Progenitor cell of endocrine pancreas (in vitro differentiated cells): ENCODE data around the gene ANKS1B. TPM values are rescaled to one million over a fixed set of nuclear protein-coding genes. Genes with fewer than 3 reads are reported as not detected.
"Not testable (repeated sequence)": the region's sequence is repeated elsewhere in the genome, so short reads cannot be mapped to it uniquely, and the experiment has no call there.

ENCODE experiments used
- DNase-seq: peaks from one replicate; pipeline ENCODE4 v3.0.0; 2021; ENCODE audit warnings: low spot score; ENCODE audit not compliant: unreplicated experiment
- H3K27ac Mint-ChIP-seq: 2 replicates; pipeline ENCODE4 v1.8.0; 2021; ENCODE audit warnings: mild to moderate bottlenecking, moderate library complexity, mixed read lengths
- H3K27me3 Mint-ChIP-seq: 2 replicates; pipeline ENCODE4 v1.8.0; 2021; ENCODE audit warnings: mixed read lengths
- H3K36me3 Mint-ChIP-seq: 2 replicates; pipeline ENCODE4 v1.8.0; 2022; ENCODE audit warnings: mixed read lengths; ENCODE audit not compliant: insufficient read depth
- H3K4me1 Mint-ChIP-seq: 2 replicates; pipeline ENCODE4 v1.8.0; 2021; ENCODE audit warnings: low read depth, mixed read lengths
- H3K4me3 Mint-ChIP-seq: 2 replicates; pipeline ENCODE4 v1.8.0; 2021; ENCODE audit warnings: low read depth, mild to moderate bottlenecking, moderate library complexity, mixed read lengths
- H3K9me3 Mint-ChIP-seq: 2 replicates; pipeline ENCODE4 v1.8.0; 2021; ENCODE audit warnings: low read depth, mixed read lengths
- CTCF ChIP-seq: fragments of 200-600 bp; sonication (generic); IDR thresholded peaks from one replicate; pipeline ENCODE4 v1.5.0; 2021; ENCODE audit warnings: antibody characterized with exemption, mild to moderate bottlenecking; ENCODE audit not compliant: unreplicated experiment
- total RNA-seq: library from RNA; stranded (reverse); gene quantifications from 2 replicates; pipeline ENCODE4 v1.2.1, GENCODE V29; 2021

Gene ANKS1B
- total RNA-seq, 1 donor from 2014 or later: 10.1 TPM

- no peak for TF ChIP-seq CTCF
- H3K9me3 Mint-ChIP-seq: no peaks in the 10 kb centered on the region
- no peak overlapping the region for H3K27ac Mint-ChIP-seq
- no peak for DNase-seq
- no peaks in the 10 kb centered on the region for H3K36me3 Mint-ChIP-seq
- no peaks in the 10 kb centered on the region for H3K4me1 Mint-ChIP-seq
- H3K4me3 Mint-ChIP-seq: no peak overlapping the region
- H3K27me3 Mint-ChIP-seq: no peaks in the 10 kb centered on the region
Observed at GRCh38 chr12:99736760-99737269, 247.9 kb downstream of the ANKS1B start.

GRCh38 chr12:99732131-99732530 is 252.6 kb downstream of the ANKS1B start:
- no peaks in the 10 kb centered on the region for H3K27me3 Mint-ChIP-seq

GRCh38 chr12:99722690-99723486 is 261.8 kb downstream of the ANKS1B start:
- DNase-seq: no peak
- TF ChIP-seq CTCF: no peak
- no peaks in the 10 kb centered on the region for H3K36me3 Mint-ChIP-seq
- H3K4me1 Mint-ChIP-seq: no peaks in the 10 kb centered on the region
- H3K27me3 Mint-ChIP-seq: no peaks in the 10 kb centered on the region
- no peak overlapping the region for H3K27ac Mint-ChIP-seq
- peaks cover 14% of the 10 kb centered on the region for H3K9me3 Mint-ChIP-seq
- no peak overlapping the region for H3K4me3 Mint-ChIP-seq

More at GRCh38 chr12:99732131-99732530, 252.6 kb downstream of the ANKS1B start:
- no peak for DNase-seq
- TF ChIP-seq CTCF: no peak
- no peaks in the 10 kb centered on the region for H3K4me1 Mint-ChIP-seq
- peaks cover 15% of the 10 kb centered on the region for H3K9me3 Mint-ChIP-seq
- no peak overlapping the region for H3K4me3 Mint-ChIP-seq
- H3K27ac Mint-ChIP-seq: no peak overlapping the region
- H3K36me3 Mint-ChIP-seq: no peaks in the 10 kb centered on the region

- no peak overlapping the region for H3K4me3 Mint-ChIP-seq
- no peak for DNase-seq
- peaks cover 1% of the 10 kb centered on the region for H3K27me3 Mint-ChIP-seq
- no peak for TF ChIP-seq CTCF
- no peak overlapping the region for H3K27ac Mint-ChIP-seq
- H3K36me3 Mint-ChIP-seq: no peaks in the 10 kb centered on the region
- peaks cover 3% of the 10 kb centered on the region for H3K9me3 Mint-ChIP-seq
- no peaks in the 10 kb centered on the region for H3K4me1 Mint-ChIP-seq
Observed at GRCh38 chr12:99721715-99722275, 262.9 kb downstream of the ANKS1B start.

- not testable (repeated sequence) for H3K27ac Mint-ChIP-seq, H3K9me3 Mint-ChIP-seq, H3K4me1 Mint-ChIP-seq, H3K36me3 Mint-ChIP-seq, DNase-seq, H3K4me3 Mint-ChIP-seq, H3K27me3 Mint-ChIP-seq
Observed at GRCh38 chr12:99720083-99720465, 264.7 kb downstream of the ANKS1B start.

- not testable (repeated sequence) for H3K27me3 Mint-ChIP-seq, H3K4me1 Mint-ChIP-seq, H3K27ac Mint-ChIP-seq, DNase-seq, H3K9me3 Mint-ChIP-seq, H3K36me3 Mint-ChIP-seq, H3K4me3 Mint-ChIP-seq
Observed at GRCh38 chr12:99719411-99720082, 265.2 kb downstream of the ANKS1B start.

- not testable (repeated sequence) for H3K4me3 Mint-ChIP-seq, H3K27ac Mint-ChIP-seq, DNase-seq, H3K36me3 Mint-ChIP-seq, H3K27me3 Mint-ChIP-seq, H3K4me1 Mint-ChIP-seq, H3K9me3 Mint-ChIP-seq
Observed at GRCh38 chr12:99715841-99716510, 268.8 kb downstream of the ANKS1B start.

- H3K4me1 Mint-ChIP-seq, DNase-seq, H3K27me3 Mint-ChIP-seq, H3K4me3 Mint-ChIP-seq, H3K36me3 Mint-ChIP-seq, H3K27ac Mint-ChIP-seq, H3K9me3 Mint-ChIP-seq: not testable (repeated sequence)
Observed at GRCh38 chr12:99714921-99715320, 269.8 kb downstream of the ANKS1B start.
